NCI-H2171 (cell line): Measurements from ENCODE around the gene CERK.
A peak's percentile ranks its signal among the peaks of the same experiment; 100 is the strongest.
"Not testable (repeated sequence)": the region's sequence is repeated elsewhere in the genome, so short reads cannot be mapped to it uniquely, and the experiment has no call there.

Source experiments
- DNase-seq: peaks from one replicate; lab custom pipeline; 2025; lab: John Stamatoyannopoulos, UW

CERK gene, protein sequence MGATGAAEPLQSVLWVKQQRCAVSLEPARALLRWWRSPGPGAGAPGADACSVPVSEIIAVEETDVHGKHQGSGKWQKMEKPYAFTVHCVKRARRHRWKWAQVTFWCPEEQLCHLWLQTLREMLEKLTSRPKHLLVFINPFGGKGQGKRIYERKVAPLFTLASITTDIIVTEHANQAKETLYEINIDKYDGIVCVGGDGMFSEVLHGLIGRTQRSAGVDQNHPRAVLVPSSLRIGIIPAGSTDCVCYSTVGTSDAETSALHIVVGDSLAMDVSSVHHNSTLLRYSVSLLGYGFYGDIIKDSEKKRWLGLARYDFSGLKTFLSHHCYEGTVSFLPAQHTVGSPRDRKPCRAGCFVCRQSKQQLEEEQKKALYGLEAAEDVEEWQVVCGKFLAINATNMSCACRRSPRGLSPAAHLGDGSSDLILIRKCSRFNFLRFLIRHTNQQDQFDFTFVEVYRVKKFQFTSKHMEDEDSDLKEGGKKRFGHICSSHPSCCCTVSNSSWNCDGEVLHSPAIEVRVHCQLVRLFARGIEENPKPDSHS

DNA sequence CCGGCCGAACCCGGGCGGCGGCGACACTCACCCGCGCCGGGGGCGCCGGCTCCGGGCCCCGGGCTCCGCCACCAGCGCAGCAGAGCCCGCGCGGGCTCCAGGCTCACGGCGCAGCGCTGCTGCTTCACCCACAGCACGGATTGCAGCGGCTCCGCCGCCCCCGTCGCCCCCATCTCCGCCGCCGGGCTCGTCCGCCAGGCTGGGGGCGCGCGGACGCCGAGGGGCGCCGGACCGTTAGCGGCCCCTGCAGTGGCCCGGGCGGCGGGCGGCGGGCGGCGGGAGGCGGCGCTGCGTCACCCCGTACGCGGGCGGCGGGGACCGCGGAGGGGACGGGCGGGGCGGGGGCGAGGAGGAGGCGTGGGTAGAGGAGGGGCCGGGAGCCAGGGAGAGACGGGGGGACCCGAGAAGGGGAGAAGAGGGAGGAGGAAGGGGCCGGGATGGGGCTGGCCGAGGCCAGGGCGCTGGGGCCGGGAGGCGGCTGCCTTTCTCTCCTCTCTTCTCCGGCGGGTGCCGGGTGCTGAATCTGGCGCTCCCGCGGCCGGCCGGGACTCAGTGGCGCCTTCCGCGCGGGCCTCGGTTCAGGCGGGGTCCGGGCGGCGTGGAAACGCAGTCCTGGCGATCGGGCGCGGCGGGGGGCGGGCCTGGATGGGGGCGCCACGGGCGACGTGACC is at the start of gene CERK:
Gene CERK, minus strand, starts transcription at position 277 of the 671 bp plus-strand sequence. Its CDS starts 104 bp downstream, at position 173.
- DNase-seq, result peak; percentile 66

- DNase-seq, result no peak
Observed at GRCh38 chr22:46783721-46784120, 45.7 kb upstream of the CERK start.

GRCh38 chr22:46782200-46782599 is 44.1 kb upstream of the CERK start:
- not testable (repeated sequence) for DNase-seq

- DNase-seq, result no peak
Observed at GRCh38 chr22:46781291-46781690, 43.2 kb upstream of the CERK start.

- DNase-seq, result no peak
Observed at GRCh38 chr22:46780453-46780852, 42.4 kb upstream of the CERK start.

DNA sequence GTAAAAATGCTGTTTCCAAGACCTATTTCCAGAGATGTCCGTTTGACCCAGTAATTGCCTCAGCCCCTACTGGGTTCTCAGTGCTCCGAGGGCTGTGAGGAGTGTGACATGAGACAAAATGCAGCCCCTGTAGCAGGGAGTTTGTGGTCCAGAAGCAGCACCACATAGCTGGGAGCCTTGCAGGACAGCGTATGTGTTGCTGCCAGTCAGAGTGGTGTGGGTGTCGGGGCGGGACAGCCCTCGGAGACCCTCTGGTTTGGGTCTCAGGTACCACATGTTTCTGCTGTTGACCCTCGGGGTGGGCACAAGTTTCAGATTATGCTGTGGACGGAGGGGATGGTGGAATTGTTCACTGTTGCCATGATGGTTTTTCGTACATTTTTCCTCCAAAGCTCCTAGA is 41.6 kb upstream of the CERK start:
- DNase-seq, result no peak

GRCh38 chr22:46779023-46779422 is 41.0 kb upstream of the CERK start:
- no peak for DNase-seq

DNA sequence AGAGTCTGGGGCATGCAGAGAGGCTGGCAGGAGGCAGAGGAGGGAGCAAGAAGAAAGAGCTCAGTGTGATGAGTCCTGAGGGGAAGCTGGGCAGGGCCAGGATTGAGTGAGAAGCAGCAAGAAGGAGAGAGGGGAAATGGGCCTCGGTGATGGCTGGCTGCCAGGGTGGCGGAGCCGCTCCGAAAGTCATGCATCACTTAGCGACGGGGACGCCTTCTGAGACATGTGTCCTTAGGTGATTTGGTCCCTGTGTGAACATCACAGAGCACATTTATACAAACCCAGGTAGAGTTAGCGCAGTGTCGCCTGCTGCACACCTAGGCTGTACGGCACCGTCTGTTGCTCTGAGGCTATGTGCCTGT is 39.5 kb upstream of the CERK start:
- no peak for DNase-seq

DNA sequence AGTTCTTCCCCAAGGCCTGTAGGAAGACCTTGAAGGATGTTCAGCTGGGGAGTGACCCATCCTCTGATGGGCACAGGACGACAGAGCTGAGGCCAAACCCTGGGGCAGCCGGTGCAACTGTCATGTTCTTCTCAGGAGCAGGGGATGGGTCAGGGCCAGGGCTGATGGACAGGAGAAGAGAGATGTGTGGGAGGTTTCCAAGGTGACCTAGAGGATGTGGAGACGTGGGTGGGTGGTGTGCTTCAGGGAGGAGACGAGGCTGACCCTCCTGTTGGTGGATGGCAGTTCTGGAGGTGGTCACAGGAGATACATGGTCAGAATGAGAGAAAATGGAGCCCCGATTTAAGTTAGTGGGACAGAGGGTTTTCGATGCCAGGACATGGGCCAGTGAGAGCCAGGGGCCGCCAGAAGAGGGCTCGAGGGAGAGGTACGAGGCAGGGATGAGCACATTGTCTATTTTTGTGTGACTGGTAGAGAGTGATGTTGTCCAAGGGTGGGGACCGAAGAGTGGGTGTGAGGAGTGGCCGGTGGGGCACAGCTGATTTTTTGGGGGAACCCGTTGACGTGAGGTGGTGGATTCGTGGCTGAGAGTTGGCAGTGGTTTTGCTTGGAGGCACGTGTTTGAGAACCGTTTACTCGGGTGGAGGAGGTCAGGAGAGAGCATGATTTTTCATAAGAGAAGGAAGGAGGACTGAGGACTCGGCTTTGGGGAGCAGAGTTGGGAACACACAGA is 39.0 kb upstream of the CERK start:
- no peak for DNase-seq

- no peak for DNase-seq
Observed at GRCh38 chr22:46775850-46776826, 38.1 kb upstream of the CERK start.

- DNase-seq, result no peak
Observed at GRCh38 chr22:46774980-46775849, 37.2 kb upstream of the CERK start.

DNA sequence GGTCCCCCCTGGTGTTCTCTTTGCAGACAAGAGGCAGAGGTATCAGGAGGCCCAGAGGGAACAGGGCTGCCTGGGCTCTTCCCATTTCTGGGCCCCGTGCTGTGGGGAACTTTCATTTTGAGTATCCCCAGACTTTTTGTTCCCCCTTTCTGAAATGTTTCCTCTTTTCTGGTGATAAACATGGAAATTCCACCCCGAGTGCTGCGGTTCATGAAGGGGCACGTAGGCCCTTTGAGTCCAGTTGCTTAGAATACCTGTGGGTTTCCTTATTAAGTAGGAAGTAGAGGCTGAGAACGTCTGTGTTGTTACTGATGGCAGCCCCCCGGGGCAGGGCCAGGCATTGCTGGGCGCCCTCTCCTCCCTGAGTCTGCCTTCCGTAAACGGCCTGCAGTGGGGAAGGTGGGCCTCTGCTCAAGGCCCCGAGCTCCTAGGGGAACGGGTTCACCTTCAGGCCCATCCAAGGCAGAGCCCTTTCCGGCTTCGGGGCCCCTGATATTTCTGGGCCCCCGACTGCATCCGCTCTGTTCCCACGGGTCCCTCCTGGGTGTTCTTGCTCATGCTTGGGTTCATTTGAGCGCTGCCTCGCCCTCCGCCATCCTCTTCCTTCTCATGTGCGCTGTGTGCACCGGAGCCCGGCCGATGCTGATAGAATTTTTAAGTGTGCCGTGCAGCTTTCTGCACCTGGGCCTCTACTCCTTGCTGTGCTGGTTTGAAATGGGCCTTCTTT is 36.4 kb upstream of the CERK start:
- DNase-seq, result no peak

- no peak for DNase-seq
Observed at GRCh38 chr22:46773076-46773475, 35.0 kb upstream of the CERK start.

GRCh38 chr22:46770726-46771125 is 32.7 kb upstream of the CERK start:
- no peak for DNase-seq

GRCh38 chr22:46770151-46770641 is 32.1 kb upstream of the CERK start:
- no peak for DNase-seq

- DNase-seq, result no peak
Observed at GRCh38 chr22:46769706-46770105, 31.7 kb upstream of the CERK start.

- DNase-seq, result peak; percentile 64
Observed at GRCh38 chr22:46769191-46769675, 31.2 kb upstream of the CERK start.

DNA sequence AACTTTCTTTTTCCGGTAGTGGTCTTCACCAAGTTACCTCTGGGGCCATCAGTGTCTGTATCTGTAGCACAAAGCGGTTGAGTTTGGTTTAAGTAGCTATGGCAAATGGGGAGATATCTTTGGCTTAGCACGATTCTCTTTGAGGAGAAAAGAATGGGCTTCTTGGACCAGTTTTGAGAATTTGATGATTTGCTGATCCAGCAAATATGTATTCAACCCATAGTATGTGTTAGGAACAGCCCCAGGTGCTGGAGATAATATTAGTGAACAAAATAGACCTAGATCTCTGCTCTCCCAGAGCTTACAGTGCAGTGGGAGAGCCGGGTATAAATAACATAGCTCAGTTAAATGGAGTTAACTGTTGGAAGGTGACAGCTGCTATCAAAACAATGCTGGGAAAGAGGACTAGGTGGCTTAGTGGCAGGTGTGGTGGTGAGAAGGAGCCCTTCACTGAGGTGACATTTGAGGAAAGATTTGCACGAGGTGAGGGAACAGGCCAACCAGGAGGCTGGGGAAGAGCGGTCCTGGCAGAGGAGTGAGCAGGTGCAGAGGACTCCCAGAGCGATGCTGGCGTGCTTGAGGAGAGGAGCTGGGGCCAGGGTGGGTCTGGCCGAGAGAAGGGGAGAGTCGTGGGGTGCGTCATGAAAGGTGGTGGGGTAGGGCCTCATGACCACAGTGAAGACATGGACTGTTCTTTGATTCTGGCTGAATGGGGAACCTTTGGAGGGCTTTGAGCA is 29.4 kb upstream of the CERK start:
- DNase-seq, result no peak

DNA sequence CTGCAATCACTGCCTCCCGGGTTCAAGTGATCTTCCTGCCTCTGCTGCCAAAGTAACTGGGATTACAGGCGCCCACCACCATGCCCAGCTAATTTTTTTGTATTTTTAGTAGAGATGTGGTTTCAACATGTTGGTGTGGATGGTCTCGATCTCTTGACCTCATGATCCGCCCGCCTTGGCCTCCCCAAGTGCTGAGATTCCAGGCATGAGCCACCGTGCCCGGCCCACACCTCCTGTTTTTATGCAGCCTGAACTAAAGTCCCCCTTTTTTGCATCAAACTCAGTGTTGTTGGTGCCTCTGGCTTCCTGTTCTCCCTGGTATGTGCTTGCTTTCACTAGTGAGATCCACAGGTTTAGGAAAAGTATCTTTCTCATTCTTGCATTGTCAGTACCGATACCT is 28.6 kb upstream of the CERK start:
- DNase-seq, result no peak
